ENCODE results near the gene CLEC1A. TPM values are rescaled to one million over a fixed set of nuclear protein-coding genes. Genes with fewer than 3 reads are reported as not detected.

CLEC1A gene
- total RNA-seq, 1 donor: not detected

DNA sequence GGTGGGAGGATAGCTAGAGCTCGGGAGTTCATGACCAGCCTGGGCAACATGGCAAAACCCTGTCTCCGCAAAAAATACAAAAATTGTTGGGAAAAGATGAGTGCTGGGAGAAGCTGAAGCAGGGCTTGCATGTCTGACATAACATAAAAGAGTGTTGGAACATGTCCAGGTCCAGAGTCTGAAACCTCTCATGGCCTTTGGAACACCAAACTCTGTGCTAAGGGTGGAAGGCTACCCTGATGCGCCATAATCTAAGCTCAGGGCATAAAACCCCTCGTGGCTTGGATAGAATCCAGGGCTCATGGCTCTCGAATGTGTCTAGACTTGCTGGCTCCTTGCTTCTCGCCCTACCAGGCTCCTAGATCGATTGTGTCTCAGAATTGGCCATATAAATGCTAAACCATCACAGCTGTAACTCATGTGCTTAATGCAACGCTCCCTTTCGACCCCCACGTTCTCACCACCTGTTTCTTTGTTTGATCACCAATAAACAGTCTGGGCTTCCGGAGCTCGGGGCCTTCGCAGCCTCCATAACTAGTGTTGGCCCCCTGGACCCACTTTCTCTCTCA lies 37.9 kb upstream of the CLEC1A start:
- TF ChIP-seq, protein P1, sequence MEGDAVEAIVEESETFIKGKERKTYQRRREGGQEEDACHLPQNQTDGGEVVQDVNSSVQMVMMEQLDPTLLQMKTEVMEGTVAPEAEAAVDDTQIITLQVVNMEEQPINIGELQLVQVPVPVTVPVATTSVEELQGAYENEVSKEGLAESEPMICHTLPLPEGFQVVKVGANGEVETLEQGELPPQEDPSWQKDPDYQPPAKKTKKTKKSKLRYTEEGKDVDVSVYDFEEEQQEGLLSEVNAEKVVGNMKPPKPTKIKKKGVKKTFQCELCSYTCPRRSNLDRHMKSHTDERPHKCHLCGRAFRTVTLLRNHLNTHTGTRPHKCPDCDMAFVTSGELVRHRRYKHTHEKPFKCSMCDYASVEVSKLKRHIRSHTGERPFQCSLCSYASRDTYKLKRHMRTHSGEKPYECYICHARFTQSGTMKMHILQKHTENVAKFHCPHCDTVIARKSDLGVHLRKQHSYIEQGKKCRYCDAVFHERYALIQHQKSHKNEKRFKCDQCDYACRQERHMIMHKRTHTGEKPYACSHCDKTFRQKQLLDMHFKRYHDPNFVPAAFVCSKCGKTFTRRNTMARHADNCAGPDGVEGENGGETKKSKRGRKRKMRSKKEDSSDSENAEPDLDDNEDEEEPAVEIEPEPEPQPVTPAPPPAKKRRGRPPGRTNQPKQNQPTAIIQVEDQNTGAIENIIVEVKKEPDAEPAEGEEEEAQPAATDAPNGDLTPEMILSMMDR (IDR thresholded peaks at IDR 0.05; ENCODE audit: extremely low read depth, low read depth, low read length): no peak
- Histone ChIP-seq H3K36me3 (ENCODE audit: insufficient read depth, low read length) (no peaks in the 10 kb centered on the region), H3K4me2 (ENCODE audit: insufficient read depth, low read length) (no peak overlapping the region), H3K4me3 (ENCODE audit: insufficient read depth, low read length) (no peak overlapping the region), H4K20me1 (ENCODE audit: insufficient read depth, low read length) (no peaks in the 10 kb centered on the region), H3K4me1 (ENCODE audit: insufficient read depth, low read length) (no peaks in the 10 kb centered on the region), H2AFZ (ENCODE audit: low read length) (no peak overlapping the region), H3K79me2 (ENCODE audit: insufficient read depth, low read length) (no peaks in the 10 kb centered on the region), H3K27me3 (ENCODE audit: insufficient read depth, low read length) (no peaks in the 10 kb centered on the region), H3K9me3 (ENCODE audit: low read depth, low read length) (no peaks in the 10 kb centered on the region), H3K27ac (ENCODE audit: low read depth, low read length) (no peak overlapping the region)
- DNase-seq (ENCODE audit: insufficient read length, low spot score, missing footprints): no peak

DNA sequence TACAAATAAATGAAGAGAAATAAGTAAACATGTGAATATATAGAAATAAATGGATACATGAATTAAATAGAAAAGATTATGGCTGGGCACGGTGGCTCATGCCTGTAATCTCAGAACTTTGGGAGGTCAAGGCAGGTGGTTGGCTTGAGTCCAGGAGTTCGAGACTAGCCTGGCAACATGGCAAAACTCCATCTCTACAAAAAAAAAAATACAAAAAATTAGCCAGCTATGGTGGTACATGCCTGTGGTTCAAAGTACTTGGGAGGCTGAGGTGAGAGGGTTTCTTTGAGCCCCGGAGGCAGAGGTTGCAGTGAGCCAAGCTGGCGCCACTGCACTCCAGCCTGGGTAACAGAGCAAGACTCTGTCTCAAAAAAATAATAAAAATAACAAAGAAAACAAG lies 36.3 kb upstream of the CLEC1A start:
- Histone ChIP-seq H3K27ac (ENCODE audit: low read depth, low read length) (no peak overlapping the region), H3K36me3 (ENCODE audit: insufficient read depth, low read length) (no peaks in the 10 kb centered on the region), H3K4me1 (ENCODE audit: insufficient read depth, low read length) (no peaks in the 10 kb centered on the region), H3K27me3 (ENCODE audit: insufficient read depth, low read length) (no peaks in the 10 kb centered on the region), H3K4me3 (ENCODE audit: insufficient read depth, low read length) (no peak overlapping the region), H3K79me2 (ENCODE audit: insufficient read depth, low read length) (no peaks in the 10 kb centered on the region), H3K4me2 (ENCODE audit: insufficient read depth, low read length) (no peak overlapping the region), H3K9me3 (ENCODE audit: low read depth, low read length) (no peaks in the 10 kb centered on the region), H4K20me1 (ENCODE audit: insufficient read depth, low read length) (no peaks in the 10 kb centered on the region), H2AFZ (ENCODE audit: low read length) (no peak overlapping the region)
- TF ChIP-seq, protein P1 (IDR thresholded peaks at IDR 0.05; ENCODE audit: extremely low read depth, low read depth, low read length): no peak
- no peak for DNase-seq (ENCODE audit: insufficient read length, low spot score, missing footprints)

DNA sequence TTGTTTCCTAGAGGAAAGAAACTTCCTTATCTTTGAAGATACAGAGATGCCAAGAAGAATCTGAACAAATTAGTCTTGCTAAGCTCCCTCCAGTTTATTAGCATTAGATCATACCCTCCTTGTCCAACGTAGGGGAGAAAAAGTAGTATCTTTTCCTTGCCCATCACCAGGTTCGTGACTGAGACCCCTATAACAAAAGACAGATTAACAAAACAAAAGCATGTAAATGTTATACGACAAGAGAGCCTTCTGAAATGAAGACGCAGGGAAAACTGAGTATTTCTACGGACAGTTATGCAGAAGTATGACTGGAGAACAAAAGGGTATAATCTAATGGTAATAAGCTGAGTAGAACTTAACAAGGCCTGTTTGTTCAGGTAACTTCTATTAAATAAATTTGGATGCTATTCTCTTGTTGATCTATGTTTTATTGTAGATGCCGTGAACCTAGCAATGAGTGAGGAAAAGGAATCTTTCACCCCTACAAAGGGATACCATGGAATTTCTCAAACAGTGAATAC lies 34.1 kb upstream of the CLEC1A start:
- no peaks in the 10 kb centered on the region for H3K36me3 ChIP-seq (ENCODE audit: insufficient read depth, low read length)
- H2AFZ ChIP-seq (ENCODE audit: low read length): no peak overlapping the region
- H3K4me3 ChIP-seq (ENCODE audit: insufficient read depth, low read length): no peak overlapping the region
- no peaks in the 10 kb centered on the region for H3K9me3 ChIP-seq (ENCODE audit: low read depth, low read length)
- no peaks in the 10 kb centered on the region for H3K27me3 ChIP-seq (ENCODE audit: insufficient read depth, low read length)
- no peak for DNase-seq (ENCODE audit: insufficient read length, low spot score, missing footprints)
- TF ChIP-seq, protein P1 (IDR thresholded peaks at IDR 0.05; ENCODE audit: extremely low read depth, low read depth, low read length): no peak
- H4K20me1 ChIP-seq (ENCODE audit: insufficient read depth, low read length): no peaks in the 10 kb centered on the region
- no peaks in the 10 kb centered on the region for H3K79me2 ChIP-seq (ENCODE audit: insufficient read depth, low read length)
- no peak overlapping the region for H3K27ac ChIP-seq (ENCODE audit: low read depth, low read length)
- H3K4me1 ChIP-seq (ENCODE audit: insufficient read depth, low read length): no peaks in the 10 kb centered on the region
- H3K4me2 ChIP-seq (ENCODE audit: insufficient read depth, low read length): no peak overlapping the region

DNA sequence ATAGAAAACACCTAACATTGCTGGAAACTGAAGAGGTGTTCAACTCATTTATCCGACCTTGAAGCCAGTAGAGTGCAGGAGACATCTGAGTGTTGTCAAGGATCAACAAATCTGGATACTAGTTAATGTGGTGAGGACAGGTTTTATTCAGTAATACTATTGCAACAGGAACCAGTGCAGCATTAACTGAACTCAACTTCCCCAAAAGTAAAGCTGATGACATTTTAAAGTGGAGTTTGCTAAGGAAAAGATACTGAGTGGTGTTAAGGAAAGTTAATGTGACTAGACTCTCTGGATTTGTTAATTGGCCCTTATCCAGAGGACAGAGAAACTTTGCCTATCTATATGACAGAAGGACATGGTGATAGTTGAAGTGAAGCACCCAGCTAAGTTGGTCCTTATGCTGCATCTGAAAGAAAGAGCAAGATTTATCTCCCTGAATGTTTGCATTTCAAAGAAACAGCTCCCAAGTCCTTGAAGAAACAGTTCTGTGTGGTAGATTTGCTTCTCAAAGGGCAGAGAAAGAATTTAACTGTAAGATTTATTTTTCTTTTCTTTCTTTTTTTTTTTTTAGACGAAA lies 32.4 kb upstream of the CLEC1A start:
- Histone ChIP-seq H3K4me3 (ENCODE audit: insufficient read depth, low read length) (no peak overlapping the region), H2AFZ (ENCODE audit: low read length) (no peak overlapping the region), H3K36me3 (ENCODE audit: insufficient read depth, low read length) (no peaks in the 10 kb centered on the region), H3K4me2 (ENCODE audit: insufficient read depth, low read length) (no peak overlapping the region), H3K79me2 (ENCODE audit: insufficient read depth, low read length) (no peaks in the 10 kb centered on the region), H3K27ac (ENCODE audit: low read depth, low read length) (no peak overlapping the region), H3K4me1 (ENCODE audit: insufficient read depth, low read length) (no peaks in the 10 kb centered on the region), H3K27me3 (ENCODE audit: insufficient read depth, low read length) (no peaks in the 10 kb centered on the region), H4K20me1 (ENCODE audit: insufficient read depth, low read length) (no peaks in the 10 kb centered on the region), H3K9me3 (ENCODE audit: low read depth, low read length) (no peaks in the 10 kb centered on the region)
- no peak for DNase-seq (ENCODE audit: insufficient read length, low spot score, missing footprints)
- TF ChIP-seq, protein P1 (IDR thresholded peaks at IDR 0.05; ENCODE audit: extremely low read depth, low read depth, low read length): no peak

All from osteoblast (primary cell).